ENCODE data around the gene BTD. TPM values are rescaled to one million over a fixed set of nuclear protein-coding genes. Genes with fewer than 3 reads are reported as not detected.
"Not testable (repeated sequence)": the region's sequence is repeated elsewhere in the genome, so short reads cannot be mapped to it uniquely, and the experiment has no call there.

Gene BTD
- total and polyA plus RNA-seq, 9 donors: 19.8 to 44.1 (median 30.2) TPM

DNA sequence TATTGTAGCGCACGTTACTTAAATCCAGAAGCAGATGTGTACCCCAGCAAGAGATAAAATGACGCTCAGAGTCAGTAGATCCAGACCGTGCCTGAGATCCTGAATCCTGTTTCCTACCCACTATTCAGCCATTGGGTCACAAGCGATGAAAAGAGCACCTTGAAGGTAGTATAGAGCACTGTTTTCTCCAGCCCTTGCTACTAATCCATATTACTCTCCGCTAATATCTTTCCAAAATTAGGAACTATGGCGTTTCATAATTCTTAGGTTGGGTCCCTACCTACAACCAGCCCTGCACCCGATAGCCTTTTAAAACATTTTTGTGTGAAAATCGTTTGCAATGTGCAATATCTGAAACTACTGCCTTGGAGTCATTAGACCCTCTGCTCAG, 596 bp downstream of the BTD start:
- peak overlapping the region; percentile 13 to 79 for H3K27ac ChIP-seq
- H3K4me3 ChIP-seq: peak overlapping the region; percentile 92
- no peaks in the 10 kb centered on the region for H3K9me3 ChIP-seq
- DNase-seq: no peak
- TF ChIP-seq EP300 (IDR thresholded peaks at IDR 0.05) (no peak), POLR2A (IDR thresholded peaks at IDR 0.05) (no peak)
- TF ChIP-seq, protein P1, sequence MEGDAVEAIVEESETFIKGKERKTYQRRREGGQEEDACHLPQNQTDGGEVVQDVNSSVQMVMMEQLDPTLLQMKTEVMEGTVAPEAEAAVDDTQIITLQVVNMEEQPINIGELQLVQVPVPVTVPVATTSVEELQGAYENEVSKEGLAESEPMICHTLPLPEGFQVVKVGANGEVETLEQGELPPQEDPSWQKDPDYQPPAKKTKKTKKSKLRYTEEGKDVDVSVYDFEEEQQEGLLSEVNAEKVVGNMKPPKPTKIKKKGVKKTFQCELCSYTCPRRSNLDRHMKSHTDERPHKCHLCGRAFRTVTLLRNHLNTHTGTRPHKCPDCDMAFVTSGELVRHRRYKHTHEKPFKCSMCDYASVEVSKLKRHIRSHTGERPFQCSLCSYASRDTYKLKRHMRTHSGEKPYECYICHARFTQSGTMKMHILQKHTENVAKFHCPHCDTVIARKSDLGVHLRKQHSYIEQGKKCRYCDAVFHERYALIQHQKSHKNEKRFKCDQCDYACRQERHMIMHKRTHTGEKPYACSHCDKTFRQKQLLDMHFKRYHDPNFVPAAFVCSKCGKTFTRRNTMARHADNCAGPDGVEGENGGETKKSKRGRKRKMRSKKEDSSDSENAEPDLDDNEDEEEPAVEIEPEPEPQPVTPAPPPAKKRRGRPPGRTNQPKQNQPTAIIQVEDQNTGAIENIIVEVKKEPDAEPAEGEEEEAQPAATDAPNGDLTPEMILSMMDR (IDR thresholded peaks at IDR 0.05): no peak
- H3K4me1 ChIP-seq (ENCODE audit: insufficient read depth): peaks cover 13% of the 10 kb centered on the region
- no peaks in the 10 kb centered on the region for H3K36me3 ChIP-seq
- intact Hi-C loops (cut with DNase I): no loop called here
- 1 to 3% (median 2%) methylated on average over 9 of the region's 9 CpGs for WGBS, 3 donors
- no peaks in the 10 kb centered on the region for H3K27me3 ChIP-seq

DNA sequence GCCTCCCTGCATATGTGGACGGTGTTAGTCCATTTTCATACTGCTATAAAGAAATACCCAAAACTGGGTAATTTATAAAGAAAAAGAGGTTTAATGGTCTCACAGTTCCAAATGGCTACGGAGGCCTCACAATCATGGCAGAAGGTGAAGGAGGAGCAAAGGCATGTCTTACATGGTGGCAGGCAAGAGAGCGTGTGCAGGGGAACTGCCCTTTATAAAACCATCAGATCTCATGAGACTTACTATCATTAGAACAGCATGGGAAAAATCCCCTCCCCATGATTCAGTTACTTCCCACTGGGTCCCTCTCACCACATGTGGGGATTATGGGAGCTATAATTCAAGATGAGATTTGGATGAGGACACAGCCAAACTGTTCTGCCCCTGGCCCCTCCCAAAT, 1.3 kb downstream of the BTD start:
- H3K27ac ChIP-seq; H3K27me3 ChIP-seq; DNase-seq; H3K9me3 ChIP-seq; H3K4me3 ChIP-seq; intact Hi-C loops (cut with DNase I); H3K36me3 ChIP-seq: not testable (repeated sequence)
- H3K4me1 ChIP-seq (ENCODE audit: insufficient read depth): peaks cover 13% of the 10 kb centered on the region
- 88 to 96% (median 95%) methylated on average over 3 of the region's 3 CpGs for WGBS, 3 donors

DNA sequence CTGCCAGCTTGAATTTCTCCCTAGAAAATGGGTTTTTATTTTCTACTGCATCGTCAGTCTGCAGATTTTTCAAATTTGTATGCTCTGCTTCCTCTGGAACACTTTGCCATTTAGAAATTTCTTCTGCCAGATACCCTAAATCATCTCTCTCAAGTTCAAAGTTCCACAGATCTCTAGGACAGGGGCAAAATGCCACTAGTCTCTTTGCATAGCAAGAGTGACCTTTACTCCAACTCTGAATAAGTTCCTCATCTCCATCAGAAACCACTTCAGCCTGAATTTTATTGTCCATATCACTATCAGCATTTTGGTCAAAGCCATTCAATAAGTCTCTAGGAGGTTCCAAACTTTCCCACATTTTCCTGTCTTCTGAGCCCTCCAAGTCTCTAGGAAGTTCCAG, 3.0 kb downstream of the BTD start:
- H3K36me3 ChIP-seq; H3K4me3 ChIP-seq; H3K27ac ChIP-seq; intact Hi-C loops (cut with DNase I); H3K9me3 ChIP-seq; H3K27me3 ChIP-seq; DNase-seq: not testable (repeated sequence)
- H3K4me1 ChIP-seq (ENCODE audit: insufficient read depth): peaks cover 18% of the 10 kb centered on the region
- WGBS, 3 donors: 89 to 93% (median 91%) methylated on average over 1 of the region's 1 CpG

DNA sequence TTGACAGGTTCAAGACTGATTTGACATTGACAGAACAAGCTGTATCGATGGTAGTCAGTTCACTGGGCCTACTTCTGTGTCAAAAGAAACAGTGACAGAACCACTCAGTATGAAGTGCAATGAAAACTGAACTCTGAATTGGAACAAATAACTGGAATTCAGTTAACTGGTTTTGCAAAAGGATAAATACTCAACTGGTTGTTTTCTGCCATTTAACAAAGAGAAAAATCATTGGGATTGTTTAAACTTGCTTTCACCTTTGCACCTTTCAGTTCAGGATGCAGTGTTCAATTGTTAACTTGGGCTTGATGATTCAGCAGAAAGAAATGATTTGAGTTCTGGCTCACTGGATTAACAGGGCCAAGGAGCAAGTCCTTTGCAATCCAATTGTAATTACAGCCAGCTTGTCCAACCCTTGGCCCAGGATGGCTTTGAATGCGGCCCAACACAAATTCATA, 4.9 kb downstream of the BTD start:
- intact Hi-C loops (cut with DNase I): no loop called here
- Histone ChIP-seq H3K4me3 (no peak overlapping the region), H3K27me3 (no peaks in the 10 kb centered on the region), H3K9me3 (no peaks in the 10 kb centered on the region), H3K27ac (peak overlapping the region in 1 of 2 donors; percentile 46), H3K4me1 (ENCODE audit: insufficient read depth) (peaks cover 17% of the 10 kb centered on the region), H3K36me3 (no peaks in the 10 kb centered on the region)
- DNase-seq: no peak
- TF ChIP-seq POLR2A (IDR thresholded peaks at IDR 0.05): no peak
- TF ChIP-seq, protein P1 (IDR thresholded peaks at IDR 0.05): no peak
- TF ChIP-seq EP300 (IDR thresholded peaks at IDR 0.05): no peak
- 56 to 65% (median 64%) methylated on average over 2 of the region's 2 CpGs for WGBS, 3 donors

DNA sequence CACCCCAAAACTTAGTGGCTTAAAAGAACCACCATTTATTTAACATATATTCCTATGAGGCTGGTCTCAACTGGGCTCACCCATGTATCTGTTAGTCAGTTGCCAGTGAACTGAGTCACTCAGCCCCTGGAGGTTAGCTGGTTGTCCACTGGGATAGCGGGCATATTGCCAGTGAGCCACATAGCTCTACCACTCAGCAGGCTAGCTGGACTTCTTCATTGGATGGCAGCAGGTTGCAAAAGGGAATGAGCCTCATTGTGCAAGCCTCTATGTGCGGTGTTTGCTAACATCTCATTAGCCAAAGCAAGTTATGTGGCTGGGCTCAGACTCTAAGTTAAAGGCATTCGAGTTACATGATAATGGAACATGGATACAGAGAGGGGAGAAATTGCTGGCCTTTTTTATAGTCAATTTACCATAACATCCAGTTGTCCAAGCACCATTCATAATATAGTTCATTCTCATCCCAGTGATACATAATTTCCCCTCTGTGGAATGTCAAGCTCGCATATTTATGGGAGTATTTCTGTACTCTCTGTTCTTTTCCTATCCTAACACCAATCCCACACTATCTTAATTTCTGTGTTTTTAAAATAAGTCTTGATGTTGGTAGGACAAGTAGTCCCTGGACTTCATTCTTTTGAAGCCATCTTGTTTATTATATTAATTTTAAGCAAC, 8.7 kb downstream of the BTD start:
- DNase-seq: peak in 4 of 5 donors; percentile 31 to 57 (median 42)

More for the DNA sequence above, 8.7 kb downstream of the BTD start:
- intact Hi-C loops (cut with DNase I): no loop called here
- H3K4me3 ChIP-seq: no peak overlapping the region
- no peaks in the 10 kb centered on the region for H3K27me3 ChIP-seq
- no peaks in the 10 kb centered on the region for H3K36me3 ChIP-seq
- peaks cover 14% of the 10 kb centered on the region for H3K4me1 ChIP-seq (ENCODE audit: insufficient read depth)
- no peaks in the 10 kb centered on the region for H3K9me3 ChIP-seq
- no peak for TF ChIP-seq POLR2A (IDR thresholded peaks at IDR 0.05)
- TF ChIP-seq, protein P1 (IDR thresholded peaks at IDR 0.05): no peak
- no peak for TF ChIP-seq EP300 (IDR thresholded peaks at IDR 0.05)
- H3K27ac ChIP-seq: no peak overlapping the region
- 45 to 53% (median 48%) methylated on average over 4 of the region's 4 CpGs for whole genome bisulfite sequencing, 3 donors

Data from ovary (tissue), 9 donors.